ENCODE results near the gene FHIP1B.

DNA sequence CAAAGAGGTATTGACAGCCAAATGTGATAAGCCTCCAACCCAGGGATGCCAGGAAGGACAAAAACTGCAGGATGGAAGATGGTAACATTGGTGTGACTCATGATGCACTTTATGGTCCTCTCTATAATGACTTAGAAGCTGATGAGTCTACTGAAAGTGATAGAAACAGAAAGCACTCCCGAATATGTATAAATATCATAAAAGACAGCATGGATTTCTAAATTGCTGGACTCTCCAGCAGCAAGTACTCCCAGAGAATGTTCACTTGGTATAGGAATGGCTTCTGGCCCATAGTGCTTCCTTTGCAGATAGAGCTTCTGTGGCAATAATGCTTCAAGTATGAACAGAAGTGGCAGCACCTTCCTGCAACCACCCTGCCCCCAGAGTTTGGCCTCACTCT is 64.2 kb downstream of the FHIP1B start, which contains the start of gene OR52B2:
- no peak for TF ChIP-seq POLR2AphosphoS5 (IDR thresholded peaks at IDR 0.05)
- TF ChIP-seq, protein P1, sequence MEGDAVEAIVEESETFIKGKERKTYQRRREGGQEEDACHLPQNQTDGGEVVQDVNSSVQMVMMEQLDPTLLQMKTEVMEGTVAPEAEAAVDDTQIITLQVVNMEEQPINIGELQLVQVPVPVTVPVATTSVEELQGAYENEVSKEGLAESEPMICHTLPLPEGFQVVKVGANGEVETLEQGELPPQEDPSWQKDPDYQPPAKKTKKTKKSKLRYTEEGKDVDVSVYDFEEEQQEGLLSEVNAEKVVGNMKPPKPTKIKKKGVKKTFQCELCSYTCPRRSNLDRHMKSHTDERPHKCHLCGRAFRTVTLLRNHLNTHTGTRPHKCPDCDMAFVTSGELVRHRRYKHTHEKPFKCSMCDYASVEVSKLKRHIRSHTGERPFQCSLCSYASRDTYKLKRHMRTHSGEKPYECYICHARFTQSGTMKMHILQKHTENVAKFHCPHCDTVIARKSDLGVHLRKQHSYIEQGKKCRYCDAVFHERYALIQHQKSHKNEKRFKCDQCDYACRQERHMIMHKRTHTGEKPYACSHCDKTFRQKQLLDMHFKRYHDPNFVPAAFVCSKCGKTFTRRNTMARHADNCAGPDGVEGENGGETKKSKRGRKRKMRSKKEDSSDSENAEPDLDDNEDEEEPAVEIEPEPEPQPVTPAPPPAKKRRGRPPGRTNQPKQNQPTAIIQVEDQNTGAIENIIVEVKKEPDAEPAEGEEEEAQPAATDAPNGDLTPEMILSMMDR (IDR thresholded peaks at IDR 0.05), result no peak
- no peak for TF ChIP-seq POLR2A (IDR thresholded peaks at IDR 0.05)

All from gastroesophageal sphincter (tissue), 3 donors.